Brain microvascular endothelial cell (primary cell): ENCODE measurements around the gene HES5.

Source experiments
- DNase-seq: peaks from one replicate; pipeline ENCODE4 v3.0.0-alpha.2; 2020
- H3K27ac ChIP-seq: fragments of 250-450 bp; sonication (Bioruptor Pico); 2 replicates; pipeline ENCODE4 v1.5.1; 2020; ENCODE audit warnings: mild to moderate bottlenecking, moderate library complexity
- H3K27me3 ChIP-seq: fragments of 250-450 bp; sonication (Bioruptor Pico); replicated peaks from 2 replicates; pipeline ENCODE4 v1.5.1; 2020; ENCODE audit warnings: mild to moderate bottlenecking
- H3K36me3 ChIP-seq: fragments of 250-450 bp; sonication (Bioruptor Pico); replicated peaks from 2 replicates; pipeline ENCODE4 v1.5.1; 2020; ENCODE audit warnings: mild to moderate bottlenecking
- H3K4me3 ChIP-seq: 2 replicates; pipeline ENCODE4 v1.5.1; 2011; ENCODE audit warnings: low read depth, mild to moderate bottlenecking, control low read depth, low read length, moderate library complexity
- in situ Hi-C: cut with HindIII; loops from 2 replicates; pipeline ENCODE4 v1.10.0; 2017; ENCODE audit warnings: low sequenced_read_pairs, low pct_ligation_motif_present
- TF ChIP-seq, protein P1 (sequence below): IDR thresholded peaks from 2 replicates; pipeline ENCODE4 v1.5.1; 2011; ENCODE audit warnings: low read depth, mild to moderate bottlenecking, moderate library complexity, low read length, control low read depth, inconsistent platforms; ENCODE audit errors: missing control alignments

Gene HES5

DNA sequence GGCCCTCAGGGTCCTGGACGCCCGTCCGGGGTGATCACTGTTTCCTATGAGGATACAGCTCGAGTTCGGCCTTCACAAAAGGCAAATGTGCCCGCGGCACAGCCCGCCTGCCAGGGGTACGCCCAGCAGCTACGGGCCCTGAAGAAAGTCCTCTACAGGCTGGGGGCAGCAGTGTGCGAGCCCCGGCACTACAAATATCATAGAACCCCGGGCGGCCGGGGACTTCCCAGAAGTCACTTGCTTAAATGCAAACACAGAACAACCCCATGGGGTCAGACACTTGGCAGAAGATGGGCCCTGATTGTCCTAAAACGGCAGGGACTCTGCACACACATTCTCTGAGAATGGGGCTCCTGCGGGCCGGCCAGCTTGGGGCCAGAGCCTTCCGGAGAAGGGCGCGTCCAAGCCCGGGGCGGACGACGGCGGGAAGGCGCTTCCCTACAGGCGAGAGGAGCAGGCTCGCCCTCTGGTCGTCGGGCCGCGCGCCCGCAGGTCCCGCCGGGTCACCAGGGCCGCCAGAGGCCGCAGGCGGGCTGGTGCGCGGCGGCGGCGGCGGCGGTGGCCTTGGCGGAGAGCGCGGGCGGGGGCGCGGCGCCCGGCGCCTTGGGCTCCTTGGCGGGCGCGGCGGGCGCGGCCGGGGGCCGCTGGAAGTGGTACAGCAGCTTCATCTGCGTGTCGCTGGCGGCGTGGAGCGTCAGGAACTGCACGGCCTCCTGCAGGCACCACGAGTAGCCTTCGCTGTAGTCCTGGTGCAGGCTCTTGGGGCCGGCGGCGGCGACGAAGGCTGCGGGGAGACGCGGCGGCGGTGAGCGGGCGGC is 888 bp downstream of the HES5 start:
- no peak for DNase-seq
- no peak overlapping the region for H3K27ac ChIP-seq
- H3K4me3 ChIP-seq, result peak overlapping the region; percentile 3

DNA sequence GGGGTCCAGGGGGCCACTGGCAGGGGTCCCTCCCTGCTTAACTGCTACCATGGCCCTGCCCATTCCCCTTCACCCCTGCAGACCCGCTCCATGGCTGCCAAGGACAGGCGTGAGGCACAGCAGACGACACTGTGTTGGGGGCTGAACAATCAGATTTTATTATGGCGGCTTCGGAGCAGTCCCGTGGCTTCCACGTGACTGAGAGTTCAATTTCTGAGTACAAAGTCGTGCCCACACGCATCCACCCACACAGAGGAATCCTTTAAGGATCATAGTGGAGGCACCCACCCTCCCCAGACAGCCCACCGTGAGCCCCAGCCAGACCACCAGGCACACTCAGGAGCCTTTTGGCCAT is 1.5 kb downstream of the HES5 start:
- DNase-seq, result no peak
- Histone ChIP-seq H3K36me3 (no peaks in the 10 kb centered on the region), H3K4me3 (no peak overlapping the region), H3K27ac (no peak overlapping the region), H3K27me3 (peaks cover 13% of the 10 kb centered on the region)
- TF ChIP-seq, protein P1, sequence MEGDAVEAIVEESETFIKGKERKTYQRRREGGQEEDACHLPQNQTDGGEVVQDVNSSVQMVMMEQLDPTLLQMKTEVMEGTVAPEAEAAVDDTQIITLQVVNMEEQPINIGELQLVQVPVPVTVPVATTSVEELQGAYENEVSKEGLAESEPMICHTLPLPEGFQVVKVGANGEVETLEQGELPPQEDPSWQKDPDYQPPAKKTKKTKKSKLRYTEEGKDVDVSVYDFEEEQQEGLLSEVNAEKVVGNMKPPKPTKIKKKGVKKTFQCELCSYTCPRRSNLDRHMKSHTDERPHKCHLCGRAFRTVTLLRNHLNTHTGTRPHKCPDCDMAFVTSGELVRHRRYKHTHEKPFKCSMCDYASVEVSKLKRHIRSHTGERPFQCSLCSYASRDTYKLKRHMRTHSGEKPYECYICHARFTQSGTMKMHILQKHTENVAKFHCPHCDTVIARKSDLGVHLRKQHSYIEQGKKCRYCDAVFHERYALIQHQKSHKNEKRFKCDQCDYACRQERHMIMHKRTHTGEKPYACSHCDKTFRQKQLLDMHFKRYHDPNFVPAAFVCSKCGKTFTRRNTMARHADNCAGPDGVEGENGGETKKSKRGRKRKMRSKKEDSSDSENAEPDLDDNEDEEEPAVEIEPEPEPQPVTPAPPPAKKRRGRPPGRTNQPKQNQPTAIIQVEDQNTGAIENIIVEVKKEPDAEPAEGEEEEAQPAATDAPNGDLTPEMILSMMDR, result no peak
- in situ Hi-C loops, result no loop called here

More for the DNA sequence above, 888 bp downstream of the HES5 start:
- TF ChIP-seq, protein P1, result peak; percentile 23
- Histone ChIP-seq H3K36me3 (no peaks in the 10 kb centered on the region), H3K27me3 (peaks cover 13% of the 10 kb centered on the region)
- in situ Hi-C loops, result no loop called here

DNA sequence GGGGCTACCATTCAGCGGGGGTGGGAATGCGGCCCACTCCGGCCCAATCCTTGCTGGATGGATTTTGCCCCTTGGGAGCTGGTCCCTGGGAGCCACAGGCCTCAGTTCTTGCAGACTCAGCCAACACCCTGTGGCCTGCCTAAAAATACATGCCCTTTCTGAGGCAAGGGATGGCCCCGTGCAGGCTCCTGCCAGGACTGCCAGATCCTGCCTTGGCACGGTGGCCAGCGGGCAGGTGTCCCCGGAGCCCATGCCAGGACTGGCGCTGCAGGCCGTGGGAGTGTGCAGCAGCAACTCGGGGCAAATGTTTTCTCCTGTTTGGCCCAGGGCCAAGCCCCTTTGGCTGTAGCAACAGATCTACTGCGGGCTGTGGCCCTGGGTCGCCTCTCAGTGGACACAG is 2.0 kb downstream of the HES5 start:
- TF ChIP-seq, protein P1, result no peak
- in situ Hi-C loops, result no loop called here
- Histone ChIP-seq H3K27ac (no peak overlapping the region), H3K27me3 (peaks cover 13% of the 10 kb centered on the region), H3K4me3 (no peak overlapping the region), H3K36me3 (no peaks in the 10 kb centered on the region)
- DNase-seq, result no peak

DNA sequence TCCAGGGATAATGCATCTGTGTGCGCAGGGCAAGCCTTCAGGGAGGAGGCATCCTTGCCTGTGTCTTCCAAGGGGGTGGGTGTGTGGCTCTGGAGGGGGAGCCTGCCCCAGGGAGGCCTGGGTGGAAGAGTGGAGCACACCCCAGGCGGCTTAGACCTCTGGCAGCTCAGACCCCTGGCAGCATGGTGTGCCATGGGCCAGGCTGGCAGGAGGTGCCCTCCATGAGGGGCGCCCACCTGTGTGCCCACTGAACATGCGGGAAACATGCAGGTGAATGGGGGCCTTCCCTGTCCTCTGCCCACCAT is 2.6 kb downstream of the HES5 start:
- no peak overlapping the region for H3K27ac ChIP-seq
- H3K4me3 ChIP-seq, result no peak overlapping the region
- no peaks in the 10 kb centered on the region for H3K36me3 ChIP-seq
- H3K27me3 ChIP-seq, result peaks cover 13% of the 10 kb centered on the region
- in situ Hi-C loops, result no loop called here
- TF ChIP-seq, protein P1, result no peak
- DNase-seq, result no peak

DNA sequence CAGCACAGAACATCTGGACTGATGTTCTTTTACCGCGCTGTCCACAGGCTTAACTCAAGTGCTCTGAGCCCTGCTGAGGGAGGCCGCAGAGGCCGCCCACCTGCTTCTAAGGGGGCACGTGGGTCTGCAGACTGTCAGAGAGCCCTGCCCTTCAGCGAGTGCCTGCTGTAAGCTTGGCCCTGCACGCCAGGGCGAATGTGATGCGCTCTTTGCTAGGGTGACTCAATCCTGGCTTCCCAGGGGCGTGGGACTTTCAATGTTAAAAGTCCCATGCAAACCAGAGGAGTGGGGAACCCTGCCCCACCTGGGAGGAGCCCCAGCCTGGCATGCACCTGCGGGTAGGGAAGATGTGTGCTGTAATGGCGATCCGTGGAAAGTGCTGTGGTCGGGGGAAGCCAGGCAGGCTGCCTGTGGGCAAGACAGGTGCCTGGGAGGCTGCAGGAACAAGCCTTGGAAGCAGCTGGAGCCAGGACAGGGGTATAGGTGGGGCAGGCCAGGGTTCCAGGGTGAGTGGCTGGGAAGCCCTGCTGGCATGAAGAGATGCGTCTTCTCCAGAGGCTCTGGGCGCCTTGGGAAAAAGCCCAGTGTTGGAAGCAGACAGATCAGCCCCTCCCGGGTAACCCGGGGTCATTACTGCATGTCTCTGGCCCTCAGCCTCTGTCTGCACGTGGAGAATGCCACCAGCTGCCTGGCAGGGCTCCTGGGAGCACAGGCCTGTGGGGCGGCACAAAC is 3.1 kb downstream of the HES5 start:
- Histone ChIP-seq H3K36me3 (no peaks in the 10 kb centered on the region), H3K27me3 (peaks cover 13% of the 10 kb centered on the region), H3K4me3 (peak overlapping the region; percentile 63), H3K27ac (no peak overlapping the region)
- in situ Hi-C loops, result no loop called here
- no peak for DNase-seq
- TF ChIP-seq, protein P1, result no peak
